Activated naive CD4-positive, alpha-beta T cell treated with anti-CD3 and anti-CD28 coated beads, Interleukin-2, amount 50 U/mL, for 24 hours (primary cell): ENCODE results near the gene RYK.

ENCODE experiments used
- H3K27ac Mint-ChIP-seq: one replicate; pipeline ENCODE4 v1.8.0; 2021; ENCODE audit warnings: mild to moderate bottlenecking, mixed read lengths
- H3K27me3 Mint-ChIP-seq: one replicate; pipeline ENCODE4 v1.8.0; 2021; ENCODE audit warnings: mixed read lengths
- H3K36me3 Mint-ChIP-seq: one replicate; pipeline ENCODE4 v1.8.0; 2021; ENCODE audit warnings: mixed read lengths
- H3K4me1 Mint-ChIP-seq: one replicate; pipeline ENCODE4 v1.8.0; 2021; ENCODE audit warnings: mixed read lengths
- H3K4me3 Mint-ChIP-seq: one replicate; pipeline ENCODE4 v1.8.0; 2021; ENCODE audit warnings: mild to moderate bottlenecking, mixed read lengths
- H3K9me3 Mint-ChIP-seq: one replicate; pipeline ENCODE4 v1.8.0; 2021; ENCODE audit warnings: mixed read lengths

Gene RYK

DNA sequence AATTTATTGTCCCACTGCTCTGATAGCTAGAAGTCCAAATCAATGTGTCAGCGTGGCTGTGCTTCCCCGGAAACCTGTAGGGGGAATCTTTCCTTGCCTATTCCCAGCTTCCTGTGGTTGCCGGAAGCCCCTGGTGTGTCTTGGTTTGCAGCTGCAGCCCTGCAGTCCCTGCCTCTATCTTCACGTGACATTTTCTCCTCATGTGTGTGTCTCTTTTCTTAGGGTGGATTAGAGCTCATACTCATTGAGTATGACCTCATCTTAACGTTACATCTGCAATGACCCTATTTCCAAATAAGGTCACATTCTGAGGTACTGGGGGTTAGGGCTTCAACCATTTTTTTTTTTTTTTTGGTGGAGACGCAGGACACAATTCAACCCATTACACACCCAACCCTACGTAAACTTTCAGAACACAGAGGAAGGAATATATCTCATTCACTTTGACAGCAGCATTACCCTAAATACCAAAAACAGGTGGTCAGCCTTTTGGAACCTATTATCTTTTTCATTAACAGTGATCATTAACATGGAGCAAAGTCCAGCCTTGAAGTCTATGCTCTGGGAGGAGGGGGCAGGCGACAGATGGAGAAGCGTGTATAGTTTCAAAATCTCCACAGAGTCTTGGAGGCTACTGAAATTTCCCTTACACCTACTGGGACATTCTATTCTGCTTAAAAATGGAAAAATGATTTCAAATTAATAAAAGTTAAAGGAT is 88.6 kb downstream of the RYK start:
- Mint-ChIP-seq H3K27ac (no peak overlapping the region), H3K36me3 (peaks cover 19% of the 10 kb centered on the region), H3K4me3 (no peak overlapping the region), H3K9me3 (no peaks in the 10 kb centered on the region), H3K27me3 (no peaks in the 10 kb centered on the region), H3K4me1 (no peaks in the 10 kb centered on the region)

- Mint-ChIP-seq H3K36me3 (peaks cover 30% of the 10 kb centered on the region), H3K4me1 (no peaks in the 10 kb centered on the region), H3K4me3 (no peak overlapping the region)
These were observed 95.2 kb downstream of the RYK start for GRCh38 chr3:134155446-134155845.

GRCh38 chr3:134153761-134154160 is 96.9 kb downstream of the RYK start:
- H3K9me3 Mint-ChIP-seq, result no peaks in the 10 kb centered on the region
- H3K27me3 Mint-ChIP-seq, result no peaks in the 10 kb centered on the region
- no peak overlapping the region for H3K4me3 Mint-ChIP-seq
- no peak overlapping the region for H3K27ac Mint-ChIP-seq
- no peaks in the 10 kb centered on the region for H3K4me1 Mint-ChIP-seq
- H3K36me3 Mint-ChIP-seq, result peaks cover 32% of the 10 kb centered on the region

More at GRCh38 chr3:134155446-134155845, 95.2 kb downstream of the RYK start:
- Mint-ChIP-seq H3K27me3 (no peaks in the 10 kb centered on the region), H3K27ac (no peak overlapping the region), H3K9me3 (no peaks in the 10 kb centered on the region)

- Mint-ChIP-seq H3K27ac (no peak overlapping the region), H3K27me3 (no peaks in the 10 kb centered on the region), H3K36me3 (peaks cover 23% of the 10 kb centered on the region), H3K4me1 (no peaks in the 10 kb centered on the region), H3K9me3 (no peaks in the 10 kb centered on the region), H3K4me3 (no peak overlapping the region)
These were observed 100.2 kb downstream of the RYK start for GRCh38 chr3:134150476-134150875.

- H3K9me3 Mint-ChIP-seq, result no peaks in the 10 kb centered on the region
- H3K27ac Mint-ChIP-seq, result no peak overlapping the region
- no peak overlapping the region for H3K4me3 Mint-ChIP-seq
- no peaks in the 10 kb centered on the region for H3K27me3 Mint-ChIP-seq
- H3K4me1 Mint-ChIP-seq, result peaks cover 5% of the 10 kb centered on the region
- H3K36me3 Mint-ChIP-seq, result peaks cover 12% of the 10 kb centered on the region
These were observed 101.4 kb downstream of the RYK start for GRCh38 chr3:134149286-134149685.

DNA sequence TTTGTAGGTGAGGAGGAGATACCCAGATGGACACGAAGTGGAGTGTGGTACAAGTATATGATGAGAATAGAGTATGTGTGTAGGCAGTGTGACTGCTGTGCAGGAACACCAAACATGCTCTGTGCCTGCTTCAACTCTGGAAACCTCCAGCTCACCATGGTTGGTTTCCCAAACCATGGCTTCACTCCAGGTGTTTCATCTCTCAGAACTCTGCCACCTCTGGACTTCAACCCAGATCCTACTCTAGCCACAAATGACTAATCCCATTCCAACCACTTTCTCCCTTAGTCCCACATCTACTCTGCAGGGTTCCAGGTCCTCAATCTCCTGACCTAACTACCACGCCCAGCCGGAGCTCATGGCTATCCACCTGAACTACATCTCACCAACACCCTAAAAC is 102.1 kb downstream of the RYK start:
- no peak overlapping the region for H3K4me3 Mint-ChIP-seq
- H3K36me3 Mint-ChIP-seq, result peaks cover 10% of the 10 kb centered on the region
- no peaks in the 10 kb centered on the region for H3K27me3 Mint-ChIP-seq
- H3K27ac Mint-ChIP-seq, result no peak overlapping the region
- no peaks in the 10 kb centered on the region for H3K9me3 Mint-ChIP-seq
- H3K4me1 Mint-ChIP-seq, result peaks cover 12% of the 10 kb centered on the region

- Mint-ChIP-seq H3K4me3 (no peak overlapping the region), H3K27me3 (no peaks in the 10 kb centered on the region), H3K4me1 (peaks cover 16% of the 10 kb centered on the region), H3K9me3 (no peaks in the 10 kb centered on the region), H3K27ac (no peak overlapping the region), H3K36me3 (peaks cover 6% of the 10 kb centered on the region)
These were observed 103.2 kb downstream of the RYK start for GRCh38 chr3:134147411-134147810.

DNA sequence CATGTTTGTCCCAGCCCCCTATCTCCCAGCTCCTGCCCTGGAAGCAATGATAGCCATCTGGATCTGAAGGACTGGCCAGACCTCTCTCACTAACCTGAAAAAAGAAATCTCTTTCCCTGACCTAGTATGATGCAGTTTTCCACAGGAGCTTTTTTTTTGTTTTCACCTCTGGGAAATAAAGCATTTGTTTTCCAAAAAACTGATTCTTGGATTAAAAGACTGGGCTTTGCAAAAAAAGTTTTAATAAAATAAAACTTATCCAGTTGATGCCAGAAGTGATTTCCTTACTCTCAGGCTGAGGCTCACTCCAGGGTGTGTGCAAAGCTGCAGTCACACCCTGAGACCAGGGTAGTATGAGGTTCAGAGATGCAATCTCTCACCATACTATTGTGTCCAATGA is 104.0 kb downstream of the RYK start:
- Mint-ChIP-seq H3K27me3 (no peaks in the 10 kb centered on the region), H3K9me3 (no peaks in the 10 kb centered on the region), H3K36me3 (peaks cover 11% of the 10 kb centered on the region), H3K4me1 (peaks cover 16% of the 10 kb centered on the region), H3K4me3 (no peak overlapping the region), H3K27ac (no peak overlapping the region)

- Mint-ChIP-seq H3K27ac (no peak overlapping the region), H3K4me1 (peaks cover 16% of the 10 kb centered on the region), H3K36me3 (peaks cover 15% of the 10 kb centered on the region), H3K4me3 (no peak overlapping the region), H3K9me3 (peaks cover 5% of the 10 kb centered on the region), H3K27me3 (no peaks in the 10 kb centered on the region)
These were observed 105.5 kb downstream of the RYK start for GRCh38 chr3:134145183-134145582.

- Mint-ChIP-seq H3K27ac (no peak overlapping the region), H3K4me1 (peaks cover 16% of the 10 kb centered on the region), H3K36me3 (peaks cover 15% of the 10 kb centered on the region), H3K4me3 (no peak overlapping the region), H3K9me3 (peaks cover 5% of the 10 kb centered on the region), H3K27me3 (no peaks in the 10 kb centered on the region)
These were observed 106.0 kb downstream of the RYK start for GRCh38 chr3:134144694-134145093.

- H3K4me1 Mint-ChIP-seq, result peaks cover 16% of the 10 kb centered on the region
- peaks cover 15% of the 10 kb centered on the region for H3K36me3 Mint-ChIP-seq
- peaks cover 5% of the 10 kb centered on the region for H3K9me3 Mint-ChIP-seq
- no peaks in the 10 kb centered on the region for H3K27me3 Mint-ChIP-seq
- no peak overlapping the region for H3K27ac Mint-ChIP-seq
- no peak overlapping the region for H3K4me3 Mint-ChIP-seq
These were observed 106.7 kb downstream of the RYK start for GRCh38 chr3:134143828-134144401.

DNA sequence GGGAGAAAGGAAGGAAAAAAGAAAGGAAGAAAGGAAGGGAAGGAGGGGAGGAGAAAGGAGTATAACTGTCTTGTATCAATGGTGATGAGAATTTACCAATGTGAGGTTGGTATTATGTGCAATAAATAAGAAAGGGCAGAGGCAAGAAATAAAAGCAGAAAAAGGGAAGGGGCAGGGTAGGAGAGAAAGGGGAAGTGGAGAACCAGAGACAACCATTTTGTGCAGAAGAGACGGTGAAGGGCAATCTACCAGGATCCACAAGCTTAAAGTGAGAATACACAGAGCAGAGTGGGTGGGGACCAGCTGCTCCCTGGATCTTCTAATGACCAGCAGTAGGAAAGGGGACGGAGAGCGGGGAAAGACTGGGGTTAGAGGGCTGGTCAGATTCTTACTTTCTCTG is 114.1 kb downstream of the RYK start:
- Mint-ChIP-seq H3K36me3 (peaks cover 12% of the 10 kb centered on the region), H3K4me1 (no peaks in the 10 kb centered on the region), H3K4me3 (no peak overlapping the region), H3K9me3 (peaks cover 5% of the 10 kb centered on the region), H3K27ac (no peak overlapping the region), H3K27me3 (no peaks in the 10 kb centered on the region)

GRCh38 chr3:134134698-134135415 is 115.8 kb downstream of the RYK start:
- Mint-ChIP-seq H3K36me3 (peaks cover 14% of the 10 kb centered on the region), H3K4me1 (no peaks in the 10 kb centered on the region), H3K4me3 (no peak overlapping the region), H3K9me3 (peaks cover 8% of the 10 kb centered on the region), H3K27ac (no peak overlapping the region), H3K27me3 (no peaks in the 10 kb centered on the region)

GRCh38 chr3:134134240-134134639 is 116.4 kb downstream of the RYK start:
- no peak overlapping the region for H3K4me3 Mint-ChIP-seq

GRCh38 chr3:134132961-134133360 is 117.7 kb downstream of the RYK start:
- Mint-ChIP-seq H3K4me1 (no peaks in the 10 kb centered on the region), H3K27ac (no peak overlapping the region)

More at GRCh38 chr3:134134240-134134639, 116.4 kb downstream of the RYK start:
- Mint-ChIP-seq H3K4me1 (no peaks in the 10 kb centered on the region), H3K9me3 (peaks cover 8% of the 10 kb centered on the region), H3K27ac (no peak overlapping the region), H3K36me3 (peaks cover 15% of the 10 kb centered on the region), H3K27me3 (no peaks in the 10 kb centered on the region)

GRCh38 chr3:134126153-134126552 is 124.5 kb downstream of the RYK start:
- no peak overlapping the region for H3K27ac Mint-ChIP-seq
- peaks cover 2% of the 10 kb centered on the region for H3K27me3 Mint-ChIP-seq

More at GRCh38 chr3:134132961-134133360, 117.7 kb downstream of the RYK start:
- H3K27me3 Mint-ChIP-seq, result no peaks in the 10 kb centered on the region
- peaks cover 13% of the 10 kb centered on the region for H3K36me3 Mint-ChIP-seq
- H3K9me3 Mint-ChIP-seq, result peaks cover 8% of the 10 kb centered on the region
- H3K4me3 Mint-ChIP-seq, result no peak overlapping the region

More at GRCh38 chr3:134126153-134126552, 124.5 kb downstream of the RYK start:
- peaks cover 33% of the 10 kb centered on the region for H3K9me3 Mint-ChIP-seq
- H3K36me3 Mint-ChIP-seq, result peaks cover 19% of the 10 kb centered on the region
- no peak overlapping the region for H3K4me3 Mint-ChIP-seq
- H3K4me1 Mint-ChIP-seq, result no peaks in the 10 kb centered on the region
